Vagina (tissue), 2 donors: ENCODE results near the gene RYR1. TPM values are rescaled to one million over a fixed set of nuclear protein-coding genes. Genes with fewer than 3 reads are reported as not detected.

Experiments used
- DNase-seq, 2 donors: peaks; one replicate each; pipeline ENCODE4 v3.0.0-alpha.2; 2017; ENCODE audit errors: extremely low spot score in 2 of 2
- H3K27ac ChIP-seq: fragments of 200-600 bp; sonication (generic); one replicate; pipeline ENCODE4 v1.5.1; 2019
- H3K27me3 ChIP-seq: fragments of 200-600 bp; sonication (generic); one replicate; pipeline ENCODE4 v1.5.1; 2019
- H3K36me3 ChIP-seq, 2 donors: fragments of 200-600 bp; sonication (generic); one replicate each; pipeline ENCODE4 v1.5.1; 2017 to 2019
- H3K4me1 ChIP-seq: fragments of 200-600 bp; sonication (generic); one replicate; pipeline ENCODE4 v1.5.1; 2019
- H3K4me3 ChIP-seq, 2 donors: fragments of 200-600 bp; sonication (generic); 1 replicate in 1 of 2; 2 replicates in 1 of 2; pipeline ENCODE4 v1.5.1; 2016 to 2019
- H3K9me3 ChIP-seq: fragments of 200-600 bp; sonication (generic); one replicate; pipeline ENCODE4 v1.5.1; 2019
- CTCF ChIP-seq, 3 experiments: fragments of 450-650 bp in 2 of 3; fragments of 200-600 bp in 1 of 3; sonication (generic) in 1 of 3; IDR thresholded peaks; one replicate each; pipeline ENCODE4 v1.5.1; 2017 to 2019; ENCODE audit warnings: antibody characterized with exemption in 3 of 3, mild to moderate bottlenecking in 2 of 3, moderate library complexity in 2 of 3
- POLR2A ChIP-seq, 2 donors: fragments of 450-650 bp; IDR thresholded peaks; one replicate each; pipeline ENCODE4 v1.6.1; 2017; ENCODE audit warnings: antibody characterized with exemption in 2 of 2, mild to moderate bottlenecking in 2 of 2, moderate library complexity in 2 of 2
- POLR2AphosphoS5 ChIP-seq, 2 donors: sonication (generic); formaldehyde crosslinking; IDR thresholded peaks; one replicate each; pipeline ENCODE4 v1.9.0; 2017; ENCODE audit warnings: antibody characterized with exemption in 2 of 2, mild to moderate bottlenecking in 2 of 2, low read depth in 1 of 2; ENCODE audit not compliant: insufficient read depth in 1 of 2
- intact Hi-C: fragments of 100-400 bp; cut with DNase I; formaldehyde crosslinking; loops from one replicate; pipeline ENCODE4 v1.15.1; 2023
- total RNA-seq: library from RNA; depleted of rRNA; stranded (reverse); fragments of >200 nt; gene quantifications from one replicate; pipeline ENCODE4 v1.2.3, GENCODE V29; 2016

RYR1 gene
- total RNA-seq, 1 donor from 2014 or later = 1.5 TPM

GRCh38 chr19:38496603-38497487 is 63.4 kb downstream of the RYR1 start:
- TF ChIP-seq CTCF (IDR thresholded peaks at IDR 0.05) (no peak), POLR2AphosphoS5 (IDR thresholded peaks at IDR 0.05; ENCODE audit: insufficient read depth in 1 of 2, low read depth in 1 of 2) (no peak), POLR2A (IDR thresholded peaks at IDR 0.05) (no peak)
- Histone ChIP-seq H3K36me3 (no peaks in the 10 kb centered on the region), H3K4me3 (no peak overlapping the region), H3K4me1 (no peaks in the 10 kb centered on the region), H3K27me3 (no peaks in the 10 kb centered on the region), H3K27ac (no peak overlapping the region), H3K9me3 (no peaks in the 10 kb centered on the region)
- intact Hi-C loops = no loop called here
- no peak for DNase-seq

- Histone ChIP-seq H3K27me3 (no peaks in the 10 kb centered on the region), H3K36me3 (no peaks in the 10 kb centered on the region), H3K4me3 (no peak overlapping the region), H3K9me3 (no peaks in the 10 kb centered on the region), H3K4me1 (no peaks in the 10 kb centered on the region), H3K27ac (no peak overlapping the region)
- DNase-seq = no peak
- intact Hi-C loops = no loop called here
- TF ChIP-seq POLR2A (IDR thresholded peaks at IDR 0.05) (no peak), CTCF (IDR thresholded peaks at IDR 0.05) (no peak), POLR2AphosphoS5 (IDR thresholded peaks at IDR 0.05; ENCODE audit: insufficient read depth in 1 of 2, low read depth in 1 of 2) (no peak)
Measured at GRCh38 chr19:38497907-38498306, 64.4 kb downstream of the RYR1 start.

- H3K9me3 ChIP-seq = no peaks in the 10 kb centered on the region
- DNase-seq = no peak
- H3K36me3 ChIP-seq = no peaks in the 10 kb centered on the region
- TF ChIP-seq POLR2A (IDR thresholded peaks at IDR 0.05) (no peak), CTCF (IDR thresholded peaks at IDR 0.05) (no peak), POLR2AphosphoS5 (IDR thresholded peaks at IDR 0.05; ENCODE audit: insufficient read depth in 1 of 2, low read depth in 1 of 2) (no peak)
- H3K27me3 ChIP-seq = no peaks in the 10 kb centered on the region
- no peak overlapping the region for H3K4me3 ChIP-seq
- intact Hi-C loops = no loop called here
- H3K4me1 ChIP-seq = no peaks in the 10 kb centered on the region
- no peak overlapping the region for H3K27ac ChIP-seq
Measured at GRCh38 chr19:38499532-38499931, 66.0 kb downstream of the RYR1 start.

GRCh38 chr19:38500450-38500849 is 67.0 kb downstream of the RYR1 start:
- no peak overlapping the region for H3K4me3 ChIP-seq
- no peaks in the 10 kb centered on the region for H3K36me3 ChIP-seq
- no peak for TF ChIP-seq POLR2AphosphoS5 (IDR thresholded peaks at IDR 0.05; ENCODE audit: insufficient read depth in 1 of 2, low read depth in 1 of 2)
- no peak for TF ChIP-seq CTCF (IDR thresholded peaks at IDR 0.05)
- TF ChIP-seq POLR2A (IDR thresholded peaks at IDR 0.05) = no peak
- no peaks in the 10 kb centered on the region for H3K4me1 ChIP-seq
- no peak for DNase-seq
- H3K9me3 ChIP-seq = no peaks in the 10 kb centered on the region
- no peak overlapping the region for H3K27ac ChIP-seq
- intact Hi-C loops = no loop called here
- H3K27me3 ChIP-seq = no peaks in the 10 kb centered on the region

GRCh38 chr19:38502410-38503076 is 69.1 kb downstream of the RYR1 start:
- intact Hi-C loops = no loop called here
- Histone ChIP-seq H3K27ac (no peak overlapping the region), H3K36me3 (no peaks in the 10 kb centered on the region), H3K4me3 (no peak overlapping the region), H3K9me3 (no peaks in the 10 kb centered on the region), H3K27me3 (no peaks in the 10 kb centered on the region), H3K4me1 (no peaks in the 10 kb centered on the region)
- DNase-seq = no peak
- no peak for TF ChIP-seq CTCF (IDR thresholded peaks at IDR 0.05)
